ENCODE data around the gene RARS1. TPM values are rescaled to one million over a fixed set of nuclear protein-coding genes. Genes with fewer than 3 reads are reported as not detected.

Gene RARS1
- total RNA-seq, 1 experiment from 2014 or later = 98.8 TPM

GRCh38 chr5:168479166-168479565 is 7.1 kb upstream of the RARS1 start (continued):
- TF ChIP-seq ZNF281 (CRISPR knock-in tag; IDR thresholded peaks at IDR 0.05) = no peak
- TF ChIP-seq JUN (CRISPR knock-in tag; IDR thresholded peaks at IDR 0.05) = no peak

DNA sequence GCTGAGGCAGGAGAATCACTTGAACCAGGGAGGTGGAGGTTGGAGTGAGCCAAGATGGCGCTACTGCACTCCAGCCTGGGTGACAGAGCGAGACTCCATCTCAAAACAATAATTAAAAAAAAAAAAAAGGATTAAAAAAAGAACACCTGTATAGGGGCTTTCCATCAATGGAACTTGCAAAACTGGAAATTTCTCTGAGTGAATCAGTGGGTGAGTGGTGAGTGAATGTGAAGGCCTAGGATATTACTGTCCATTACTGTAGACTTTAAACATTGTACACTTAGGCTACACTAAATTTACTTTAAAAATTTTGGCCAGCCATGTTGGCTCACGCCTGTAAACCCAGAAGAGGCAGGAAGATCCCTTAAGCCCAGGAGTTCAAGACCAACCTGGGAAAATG is 5.7 kb upstream of the RARS1 start:
- H3K27ac Mint-ChIP-seq = no peak overlapping the region
- no peaks in the 10 kb centered on the region for H3K4me1 Mint-ChIP-seq
- H3K27me3 Mint-ChIP-seq (ENCODE audit: low read depth) = peaks cover 12% of the 10 kb centered on the region
- no peak for TF ChIP-seq ZNF416 (CRISPR knock-in tag; IDR thresholded peaks at IDR 0.05)
- TF ChIP-seq MXD4 (CRISPR knock-in tag; IDR thresholded peaks at IDR 0.05; ENCODE audit: borderline replicate concordance) = no peak
- TF ChIP-seq GABPB1 (CRISPR knock-in tag; IDR thresholded peaks at IDR 0.05) = no peak
- TF ChIP-seq TCF7 (CRISPR knock-in tag; IDR thresholded peaks at IDR 0.05; ENCODE audit: low read depth) = no peak
- no peak for TF ChIP-seq FOXP4 (CRISPR knock-in tag; IDR thresholded peaks at IDR 0.05)
- TF ChIP-seq HMGA2 (CRISPR knock-in tag; IDR thresholded peaks at IDR 0.05) = no peak
- TF ChIP-seq, protein P1, sequence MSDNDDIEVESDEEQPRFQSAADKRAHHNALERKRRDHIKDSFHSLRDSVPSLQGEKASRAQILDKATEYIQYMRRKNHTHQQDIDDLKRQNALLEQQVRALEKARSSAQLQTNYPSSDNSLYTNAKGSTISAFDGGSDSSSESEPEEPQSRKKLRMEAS (CRISPR knock-in tag; IDR thresholded peaks at IDR 0.05) = no peak
- TF ChIP-seq ATF6 (CRISPR knock-in tag; IDR thresholded peaks at IDR 0.05) = no peak
- TF ChIP-seq E2F4 (CRISPR knock-in tag; IDR thresholded peaks at IDR 0.05; ENCODE audit: borderline replicate concordance, low read depth) = no peak
- TF ChIP-seq, protein P2, sequence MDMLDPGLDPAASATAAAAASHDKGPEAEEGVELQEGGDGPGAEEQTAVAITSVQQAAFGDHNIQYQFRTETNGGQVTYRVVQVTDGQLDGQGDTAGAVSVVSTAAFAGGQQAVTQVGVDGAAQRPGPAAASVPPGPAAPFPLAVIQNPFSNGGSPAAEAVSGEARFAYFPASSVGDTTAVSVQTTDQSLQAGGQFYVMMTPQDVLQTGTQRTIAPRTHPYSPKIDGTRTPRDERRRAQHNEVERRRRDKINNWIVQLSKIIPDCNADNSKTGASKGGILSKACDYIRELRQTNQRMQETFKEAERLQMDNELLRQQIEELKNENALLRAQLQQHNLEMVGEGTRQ (CRISPR knock-in tag; IDR thresholded peaks at IDR 0.05) = no peak
- TF ChIP-seq, protein P3, sequence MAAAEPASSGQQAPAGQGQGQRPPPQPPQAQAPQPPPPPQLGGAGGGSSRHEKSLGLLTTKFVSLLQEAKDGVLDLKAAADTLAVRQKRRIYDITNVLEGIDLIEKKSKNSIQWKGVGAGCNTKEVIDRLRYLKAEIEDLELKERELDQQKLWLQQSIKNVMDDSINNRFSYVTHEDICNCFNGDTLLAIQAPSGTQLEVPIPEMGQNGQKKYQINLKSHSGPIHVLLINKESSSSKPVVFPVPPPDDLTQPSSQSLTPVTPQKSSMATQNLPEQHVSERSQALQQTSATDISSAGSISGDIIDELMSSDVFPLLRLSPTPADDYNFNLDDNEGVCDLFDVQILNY (CRISPR knock-in tag; IDR thresholded peaks at IDR 0.05) = no peak
- no peak for TF ChIP-seq RELA (CRISPR knock-in tag; IDR thresholded peaks at IDR 0.05; ENCODE audit: borderline replicate concordance)
- TF ChIP-seq ZNF263 (CRISPR knock-in tag; IDR thresholded peaks at IDR 0.05; ENCODE audit: low read depth) = no peak
- no peak overlapping the region for H3K4me3 Mint-ChIP-seq
- H3K36me3 Mint-ChIP-seq = no peaks in the 10 kb centered on the region
- DNase-seq (ENCODE audit: low spot score) = no peak
- ChIA-PET POLR2A (no interaction called here), CTCF (no interaction called here)
- no peak for ATAC-seq
- no peaks in the 10 kb centered on the region for H3K9me3 Mint-ChIP-seq
